Mucosa of descending colon (tissue), 3 donors: ENCODE measurements around the gene LPCAT1. TPM values are rescaled to one million over a fixed set of nuclear protein-coding genes. Genes with fewer than 3 reads are reported as not detected.

Experiments used
- ATAC-seq: fragments of 200-7000 bp; cut with Tn5 transposase; one replicate; pipeline ENCODE4 v1.9.1; 2020; ENCODE audit warnings: mild to moderate bottlenecking, moderate library complexity
- DNase-seq, 3 donors: peaks; one replicate each; pipeline ENCODE4 v3.0.0-alpha.2; 2020
- H3K36me3 ChIP-seq: fragments of 200-600 bp; one replicate; pipeline ENCODE4 v1.8.0; 2021; ENCODE audit warnings: low read depth, mild to moderate bottlenecking
- H3K4me1 ChIP-seq: fragments of 200-600 bp; one replicate; pipeline ENCODE4 v1.8.0; 2021; ENCODE audit warnings: low read depth, mild to moderate bottlenecking
- H3K4me3 ChIP-seq: fragments of 200-600 bp; one replicate; pipeline ENCODE4 v1.8.0; 2021; ENCODE audit warnings: mild to moderate bottlenecking
- H3K9me3 ChIP-seq: fragments of 200-600 bp; one replicate; pipeline ENCODE4 v1.8.0; 2021; ENCODE audit warnings: mild to moderate bottlenecking
- intact Hi-C, 2 donors: fragments of 100-400 bp; cut with DNase I in 1 of 2; cut with micrococcal nuclease in 1 of 2; formaldehyde crosslinking; loops; one replicate each; pipeline versions ENCODE4 v1.11.0 to v1.11.1; 2022; cut with DNase I, micrococcal nuclease
- total RNA-seq, 3 donors: library from RNA; stranded (reverse); fragmentation: NEBNext Ultra II Directional in 2 of 3; extraction: Animal tissue kit (Norgen Biotek cat#: 25700) in 2 of 3; gene quantifications; one replicate each; pipeline versions ENCODE4 v1.2.1 to v1.2.4, GENCODE V29; 2021 to 2023
- TF ChIP-seq, protein P1 (sequence below): fragments of 200-600 bp; IDR thresholded peaks from one replicate; pipeline ENCODE4 v1.8.0; 2022; ENCODE audit warnings: antibody characterized with exemption, mild to moderate bottlenecking
- donor health status: DM: no; HTN: no; CAD: no; lungs with moderate emphysema.
- donor health status: DM: no; HTN: no; CAD: no.
- donor health status: DM: no; HTN: yes; CAD: no.

LPCAT1 gene
- total RNA-seq, 3 donors from 2014 or later, result 6.7 to 27.2 (median 26.0) TPM

- intact Hi-C loops, result no loop called here
- DNase-seq (no peak), ATAC-seq (no peak)
- TF ChIP-seq, protein P1, sequence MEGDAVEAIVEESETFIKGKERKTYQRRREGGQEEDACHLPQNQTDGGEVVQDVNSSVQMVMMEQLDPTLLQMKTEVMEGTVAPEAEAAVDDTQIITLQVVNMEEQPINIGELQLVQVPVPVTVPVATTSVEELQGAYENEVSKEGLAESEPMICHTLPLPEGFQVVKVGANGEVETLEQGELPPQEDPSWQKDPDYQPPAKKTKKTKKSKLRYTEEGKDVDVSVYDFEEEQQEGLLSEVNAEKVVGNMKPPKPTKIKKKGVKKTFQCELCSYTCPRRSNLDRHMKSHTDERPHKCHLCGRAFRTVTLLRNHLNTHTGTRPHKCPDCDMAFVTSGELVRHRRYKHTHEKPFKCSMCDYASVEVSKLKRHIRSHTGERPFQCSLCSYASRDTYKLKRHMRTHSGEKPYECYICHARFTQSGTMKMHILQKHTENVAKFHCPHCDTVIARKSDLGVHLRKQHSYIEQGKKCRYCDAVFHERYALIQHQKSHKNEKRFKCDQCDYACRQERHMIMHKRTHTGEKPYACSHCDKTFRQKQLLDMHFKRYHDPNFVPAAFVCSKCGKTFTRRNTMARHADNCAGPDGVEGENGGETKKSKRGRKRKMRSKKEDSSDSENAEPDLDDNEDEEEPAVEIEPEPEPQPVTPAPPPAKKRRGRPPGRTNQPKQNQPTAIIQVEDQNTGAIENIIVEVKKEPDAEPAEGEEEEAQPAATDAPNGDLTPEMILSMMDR, result no peak
- H3K4me1 ChIP-seq, result no peaks in the 10 kb centered on the region
- no peaks in the 10 kb centered on the region for H3K36me3 ChIP-seq
- H3K4me3 ChIP-seq, result no peak overlapping the region
- no peaks in the 10 kb centered on the region for H3K9me3 ChIP-seq
Measured at GRCh38 chr5:1418921-1419280, 104.9 kb downstream of the LPCAT1 start.

DNA sequence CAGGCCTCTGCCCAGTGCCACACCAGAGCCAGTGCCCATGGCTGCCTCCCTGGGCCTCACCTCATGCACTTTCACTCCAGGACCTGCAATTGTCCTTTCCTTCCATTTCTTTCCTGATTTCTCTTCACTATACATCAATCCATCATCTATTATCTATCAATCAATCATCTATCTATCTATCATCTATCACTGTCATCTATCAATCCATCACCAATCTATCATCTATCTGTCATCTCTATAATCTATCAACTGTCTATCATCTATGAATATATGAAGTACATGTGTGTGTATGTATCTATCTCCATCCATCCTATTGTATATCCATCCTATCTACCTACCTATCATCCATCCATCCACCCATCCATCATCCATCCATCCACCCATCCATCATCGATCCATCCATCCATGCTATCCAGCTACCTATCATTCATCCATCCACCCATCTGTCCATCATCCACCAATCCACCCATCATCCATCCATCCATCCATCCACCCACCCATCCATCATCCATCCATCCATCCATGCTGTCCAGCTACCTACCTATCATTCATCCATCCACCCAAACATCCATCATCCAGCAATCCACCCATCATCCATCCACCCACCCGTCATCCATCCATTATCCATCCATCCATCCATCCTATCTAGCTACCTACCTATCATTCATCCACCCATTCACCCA, 105.4 kb downstream of the LPCAT1 start:
- TF ChIP-seq, protein P1, result no peak
- DNase-seq, result no peak

GRCh38 chr5:1417586-1418225, 106.1 kb downstream of the LPCAT1 start:
- peak in 1 of 3 donors; percentile 37 for DNase-seq
- ATAC-seq, result peak; percentile 17
- Histone ChIP-seq H3K9me3 (no peaks in the 10 kb centered on the region), H3K4me3 (no peak overlapping the region), H3K36me3 (no peaks in the 10 kb centered on the region), H3K4me1 (no peaks in the 10 kb centered on the region)
- intact Hi-C loops, result no loop called here
- TF ChIP-seq, protein P1, result no peak

More for the DNA sequence above, 105.4 kb downstream of the LPCAT1 start:
- intact Hi-C loops, result no loop called here
- ATAC-seq, result no peak
- no peaks in the 10 kb centered on the region for H3K36me3 ChIP-seq
- no peaks in the 10 kb centered on the region for H3K4me1 ChIP-seq
- H3K9me3 ChIP-seq, result no peaks in the 10 kb centered on the region
- no peak overlapping the region for H3K4me3 ChIP-seq

DNA sequence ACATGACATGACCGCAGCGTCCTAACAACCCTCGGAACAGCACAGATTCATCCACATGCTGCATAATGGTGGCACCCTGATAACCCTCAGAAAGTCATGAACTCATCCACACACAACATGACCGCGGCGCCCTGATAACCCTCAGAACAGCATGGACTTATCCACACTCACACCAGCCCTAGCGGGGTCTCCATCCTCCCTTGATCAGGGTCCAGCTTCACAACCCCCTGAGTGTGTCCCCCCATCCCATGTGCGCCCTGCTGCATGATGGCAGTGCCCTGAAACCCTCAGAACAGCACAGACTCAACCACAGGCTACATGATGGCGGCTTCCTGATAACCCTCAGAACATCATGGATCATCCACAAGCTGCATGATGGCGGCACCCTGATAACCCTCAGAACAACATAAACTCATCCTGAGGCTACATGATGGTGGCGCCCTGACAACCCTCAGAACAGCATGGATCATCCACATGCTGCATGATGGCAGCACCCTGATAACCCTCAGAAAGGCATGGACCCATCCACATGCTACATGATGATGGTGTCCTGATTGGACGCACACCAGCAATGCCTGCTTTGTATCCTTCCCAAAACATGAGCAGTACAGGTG, 106.8 kb downstream of the LPCAT1 start:
- ATAC-seq (no peak), DNase-seq (peak in 1 of 3 donors; percentile 25)
- H3K4me1 ChIP-seq, result no peaks in the 10 kb centered on the region
- TF ChIP-seq, protein P1, result no peak
- intact Hi-C loops, result no loop called here
- H3K36me3 ChIP-seq, result no peaks in the 10 kb centered on the region
- H3K9me3 ChIP-seq, result no peaks in the 10 kb centered on the region
- H3K4me3 ChIP-seq, result no peak overlapping the region

DNA sequence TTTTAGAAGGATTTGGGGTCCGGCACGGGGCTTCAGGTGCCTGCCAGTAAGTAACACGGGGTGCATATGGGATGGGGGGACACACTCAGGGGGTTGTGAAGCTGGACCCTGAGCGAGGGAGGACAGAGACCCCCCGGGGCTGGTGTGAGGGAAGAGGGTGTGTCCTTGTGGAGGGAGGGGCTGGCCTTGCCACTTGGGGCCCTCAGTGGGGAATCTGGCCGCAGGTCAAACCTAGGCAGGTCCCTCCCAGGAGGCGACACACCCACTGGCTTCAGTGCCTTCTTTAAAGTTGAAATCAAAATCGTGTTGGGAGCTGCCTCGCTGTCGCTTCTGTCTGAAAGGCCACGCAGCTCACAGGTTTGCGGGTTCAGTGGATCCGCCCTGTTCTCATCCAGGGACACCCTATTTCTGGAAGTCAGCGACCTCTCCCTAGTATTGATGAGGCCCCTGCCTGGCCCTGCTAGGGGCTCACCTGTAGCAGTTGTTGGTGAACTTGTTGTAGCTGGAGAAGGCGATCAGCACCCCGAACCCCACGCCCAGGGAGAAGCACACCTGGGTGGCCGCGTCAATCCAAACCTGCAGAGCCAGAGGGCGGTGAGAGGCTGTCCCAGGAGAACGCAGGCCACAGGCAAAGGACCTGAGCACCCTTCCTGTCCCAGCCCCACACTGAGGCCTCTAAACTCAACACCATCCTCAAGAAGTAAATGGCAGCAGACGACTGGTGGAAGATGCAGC, 108.0 kb downstream of the LPCAT1 start:
- intact Hi-C loops, result no loop called here
- Histone ChIP-seq H3K9me3 (no peaks in the 10 kb centered on the region), H3K36me3 (no peaks in the 10 kb centered on the region), H3K4me1 (no peaks in the 10 kb centered on the region), H3K4me3 (no peak overlapping the region)
- ATAC-seq, result no peak
- TF ChIP-seq, protein P1, result no peak
- DNase-seq, result peak in 1 of 3 donors; percentile 36
